Measurements from ENCODE around the gene ZC3H12C.

The ZC3H12C gene

DNA sequence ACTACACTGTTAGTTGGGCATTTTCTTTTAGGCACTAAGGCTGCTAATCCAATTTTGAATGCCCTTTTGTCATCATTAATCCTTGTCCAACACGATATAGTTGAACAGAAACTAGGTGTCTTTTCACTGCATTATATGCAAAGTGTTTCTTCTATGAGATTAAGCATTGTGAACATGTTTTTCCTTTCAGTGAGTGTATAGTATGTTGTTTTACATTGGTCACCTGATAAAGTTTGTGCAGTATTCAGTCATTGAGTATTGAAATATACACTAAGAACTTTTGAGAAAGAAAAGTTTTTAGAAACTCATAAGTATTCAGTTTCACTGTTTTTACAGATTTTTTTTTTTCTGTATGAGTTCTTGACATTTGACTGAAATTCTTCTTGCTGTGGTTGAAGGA, 59.0 kb downstream of the ZC3H12C start:
- DNase-seq (ENCODE audit: low read depth), result no peak

DNA sequence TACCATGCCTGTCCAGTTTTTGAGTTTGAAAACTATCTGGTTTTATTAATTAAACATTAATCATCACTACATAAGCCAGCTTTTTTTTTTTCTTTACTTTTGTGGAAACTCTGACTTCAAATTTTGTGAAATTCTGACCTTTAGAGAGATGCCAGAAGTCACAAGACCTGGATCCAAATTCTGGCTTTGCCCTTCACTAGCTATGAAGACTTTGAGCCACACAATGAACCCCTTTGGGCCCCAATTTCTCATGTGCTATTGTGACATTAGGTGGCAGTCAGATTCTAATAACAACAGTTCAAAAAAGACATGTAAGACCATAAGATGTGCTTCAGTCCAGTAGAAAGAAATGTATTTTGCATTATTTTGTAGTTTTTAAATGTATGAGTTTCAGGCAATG, 60.3 kb downstream of the ZC3H12C start:
- DNase-seq (ENCODE audit: low read depth), result no peak

DNA sequence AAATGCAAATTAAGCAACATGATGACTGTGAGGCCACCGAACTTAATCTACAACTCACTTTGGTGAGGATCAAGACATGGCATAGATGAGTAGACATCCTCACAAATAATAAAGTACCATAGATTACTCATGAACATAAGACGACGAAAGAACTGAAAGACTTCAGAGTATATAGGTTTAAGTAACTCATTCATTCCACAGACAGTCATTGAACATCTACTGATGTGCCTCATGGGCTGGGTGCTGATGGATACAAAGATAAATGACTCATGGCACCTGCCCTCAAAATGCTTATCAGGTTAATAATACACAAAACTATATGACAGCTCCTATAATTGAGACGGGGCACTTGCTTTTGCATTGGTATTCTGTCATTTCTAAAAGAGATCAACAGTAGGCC, 63.3 kb downstream of the ZC3H12C start:
- DNase-seq (ENCODE audit: low read depth), result no peak

DNA sequence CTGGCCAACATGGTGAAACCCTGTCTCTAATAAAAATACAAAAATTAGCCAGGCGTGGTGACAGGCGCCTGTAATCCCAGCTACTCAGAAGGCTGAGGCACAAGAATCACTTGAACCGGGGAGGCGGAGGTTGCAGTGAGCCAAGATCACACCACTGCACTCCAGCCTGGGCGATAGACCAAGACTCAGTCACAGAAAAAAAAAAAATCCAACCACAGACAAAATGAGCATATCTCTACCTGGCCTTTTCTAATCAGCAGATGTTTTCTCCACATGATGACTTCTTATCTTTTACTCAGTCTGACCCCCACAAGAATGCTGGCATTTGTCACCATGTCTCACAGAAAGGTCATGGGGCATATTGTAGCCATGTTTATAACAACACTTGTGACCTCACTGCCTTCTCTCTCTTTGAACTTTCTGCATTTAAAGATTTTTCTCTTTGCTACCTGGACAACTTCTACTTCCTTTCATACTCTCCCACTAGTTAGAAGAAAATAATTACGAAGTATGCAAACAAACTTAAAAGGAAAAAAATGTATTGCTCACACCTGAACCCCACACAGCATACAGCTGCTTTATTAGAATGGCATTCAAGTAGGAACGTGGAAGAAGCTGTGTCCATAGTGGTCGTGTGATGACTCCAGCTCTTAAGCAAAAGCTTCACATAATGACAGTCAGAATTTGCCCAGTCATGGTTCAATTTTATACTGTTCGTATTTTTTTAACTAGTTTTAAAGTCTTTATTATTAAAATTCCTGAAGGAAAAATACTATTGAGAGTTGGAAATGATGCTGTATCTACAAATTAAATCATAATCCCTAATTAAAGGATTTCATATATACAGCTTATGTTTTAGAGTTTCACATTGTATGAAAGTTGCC, 65.4 kb downstream of the ZC3H12C start:
- no peak for DNase-seq (ENCODE audit: low read depth)

DNA sequence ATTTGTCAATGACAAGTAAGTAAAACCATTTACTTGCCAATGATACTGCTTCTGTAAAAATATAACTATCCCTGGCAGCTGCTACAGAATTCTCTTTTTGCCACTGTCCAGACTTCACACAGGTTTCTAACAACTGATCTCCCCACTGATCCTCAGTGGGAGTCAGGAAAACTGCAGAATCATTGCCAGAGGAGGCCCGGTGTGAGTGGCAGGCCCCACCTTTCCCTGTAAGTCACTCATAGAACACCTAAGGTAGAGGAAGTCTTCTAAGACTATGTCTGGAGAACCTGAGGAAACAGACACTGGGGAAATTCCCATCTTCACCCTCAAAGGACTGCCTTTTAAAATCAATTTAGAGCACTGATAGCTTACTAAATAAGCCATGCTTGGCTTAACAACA, 66.3 kb downstream of the ZC3H12C start:
- DNase-seq (ENCODE audit: low read depth), result no peak

DNA sequence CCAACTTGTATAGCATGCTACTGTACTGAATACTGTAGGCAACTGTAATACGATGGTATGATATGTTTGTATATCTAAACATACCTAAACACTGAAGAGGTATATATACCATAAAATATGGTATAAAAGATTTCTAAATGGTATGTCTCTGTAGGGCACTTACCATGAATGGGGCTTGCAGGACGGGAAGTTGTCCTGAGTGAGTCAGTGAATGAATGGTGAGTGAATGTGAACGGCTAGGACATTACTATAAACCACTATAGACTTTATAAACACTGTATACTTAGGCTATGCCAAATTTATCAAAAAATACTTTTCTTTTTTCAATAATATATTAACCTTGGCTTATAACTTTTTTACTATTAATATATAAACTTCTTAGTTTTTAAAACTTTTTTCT, 66.8 kb downstream of the ZC3H12C start:
- no peak for DNase-seq (ENCODE audit: low read depth)

DNA sequence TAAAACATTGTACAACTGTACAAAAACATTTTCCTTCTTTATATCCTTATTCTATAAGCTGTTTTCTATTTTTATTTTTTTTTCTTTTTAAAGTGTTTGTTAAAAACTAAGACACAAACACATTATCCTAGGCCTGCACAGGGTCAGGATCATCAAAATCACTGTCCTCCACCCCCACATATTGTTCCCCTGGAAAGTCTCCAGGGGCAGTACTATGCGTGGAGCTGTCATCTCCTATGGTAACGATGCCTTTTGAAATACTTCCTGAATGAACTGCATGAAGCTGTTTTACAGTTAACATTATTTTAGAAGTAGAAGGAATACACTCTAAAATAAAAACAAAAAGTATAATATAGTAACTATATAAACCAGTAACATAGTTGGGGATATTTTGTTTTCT, 67.2 kb downstream of the ZC3H12C start:
- DNase-seq (ENCODE audit: low read depth), result no peak

DNA sequence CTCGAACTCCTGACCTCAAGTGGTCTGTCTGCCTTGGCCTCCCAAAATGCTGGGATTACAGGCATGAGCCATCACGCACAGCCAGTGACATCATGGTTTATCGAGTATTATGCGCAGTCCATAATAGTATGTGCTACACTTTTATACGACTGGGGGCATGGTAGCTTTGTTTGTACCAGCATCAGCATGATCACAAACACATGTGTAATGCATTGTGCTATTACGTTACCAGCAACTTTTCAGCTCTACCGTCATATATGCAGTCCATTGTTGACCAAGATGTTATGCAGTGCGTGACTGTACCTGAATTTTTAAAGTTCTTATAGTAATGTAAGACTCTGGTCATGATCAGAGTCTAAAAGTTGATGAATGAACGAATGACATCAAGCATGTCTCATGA, 67.9 kb downstream of the ZC3H12C start:
- DNase-seq (ENCODE audit: low read depth), result no peak

DNA sequence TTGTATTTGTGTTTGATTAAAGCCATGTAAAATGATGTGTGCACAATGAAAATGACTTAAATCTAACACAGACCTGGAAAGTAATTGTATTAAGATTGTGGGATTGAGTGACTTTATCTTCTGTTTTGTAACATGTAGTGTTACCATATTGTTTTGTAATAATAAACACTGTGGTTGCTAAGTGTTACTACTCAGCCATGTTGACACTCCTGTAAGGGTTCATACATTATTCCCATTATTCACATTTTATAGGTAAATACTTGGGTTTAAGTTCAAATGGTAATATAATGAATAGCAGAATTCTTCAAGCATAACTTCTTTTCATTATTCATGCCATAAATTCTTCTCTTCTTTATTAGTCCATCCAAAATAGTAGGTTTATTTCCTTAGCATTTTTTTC, 69.0 kb downstream of the ZC3H12C start:
- DNase-seq (ENCODE audit: low read depth), result no peak

DNA sequence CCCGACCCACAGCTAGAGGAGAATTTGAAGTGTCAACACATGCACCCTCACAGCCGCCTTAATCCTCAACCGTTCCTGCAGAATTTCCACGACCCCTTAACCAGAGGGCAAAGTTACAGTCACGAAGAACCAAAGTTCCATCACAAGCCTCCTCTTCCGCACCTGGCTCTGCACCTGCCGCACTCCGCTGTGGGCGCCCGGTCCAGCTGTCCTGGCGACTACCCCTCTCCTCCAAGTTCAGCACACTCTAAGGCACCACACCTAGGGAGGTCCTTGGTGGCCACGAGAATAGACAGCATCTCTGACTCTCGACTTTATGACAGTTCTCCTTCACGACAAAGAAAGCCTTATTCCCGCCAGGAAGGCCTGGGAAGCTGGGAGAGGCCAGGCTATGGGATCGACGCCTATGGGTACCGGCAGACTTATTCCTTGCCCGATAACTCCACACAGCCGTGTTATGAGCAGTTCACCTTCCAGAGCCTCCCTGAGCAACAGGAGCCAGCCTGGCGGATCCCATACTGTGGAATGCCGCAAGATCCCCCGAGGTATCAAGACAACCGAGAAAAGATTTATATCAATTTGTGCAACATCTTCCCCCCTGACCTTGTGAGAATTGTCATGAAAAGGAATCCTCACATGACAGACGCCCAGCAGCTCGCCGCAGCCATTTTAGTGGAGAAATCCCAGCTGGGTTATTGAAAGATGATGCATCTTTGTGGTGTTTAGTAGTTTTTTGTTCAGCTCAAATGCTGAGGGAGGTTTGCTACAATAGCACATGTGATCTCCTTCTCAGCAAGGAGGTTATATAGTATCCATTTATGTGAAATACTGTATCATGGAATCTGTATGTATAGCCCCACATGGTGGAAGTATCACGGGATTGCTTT, 72.1 kb downstream of the ZC3H12C start:
- no peak for DNase-seq (ENCODE audit: low read depth)

DNA sequence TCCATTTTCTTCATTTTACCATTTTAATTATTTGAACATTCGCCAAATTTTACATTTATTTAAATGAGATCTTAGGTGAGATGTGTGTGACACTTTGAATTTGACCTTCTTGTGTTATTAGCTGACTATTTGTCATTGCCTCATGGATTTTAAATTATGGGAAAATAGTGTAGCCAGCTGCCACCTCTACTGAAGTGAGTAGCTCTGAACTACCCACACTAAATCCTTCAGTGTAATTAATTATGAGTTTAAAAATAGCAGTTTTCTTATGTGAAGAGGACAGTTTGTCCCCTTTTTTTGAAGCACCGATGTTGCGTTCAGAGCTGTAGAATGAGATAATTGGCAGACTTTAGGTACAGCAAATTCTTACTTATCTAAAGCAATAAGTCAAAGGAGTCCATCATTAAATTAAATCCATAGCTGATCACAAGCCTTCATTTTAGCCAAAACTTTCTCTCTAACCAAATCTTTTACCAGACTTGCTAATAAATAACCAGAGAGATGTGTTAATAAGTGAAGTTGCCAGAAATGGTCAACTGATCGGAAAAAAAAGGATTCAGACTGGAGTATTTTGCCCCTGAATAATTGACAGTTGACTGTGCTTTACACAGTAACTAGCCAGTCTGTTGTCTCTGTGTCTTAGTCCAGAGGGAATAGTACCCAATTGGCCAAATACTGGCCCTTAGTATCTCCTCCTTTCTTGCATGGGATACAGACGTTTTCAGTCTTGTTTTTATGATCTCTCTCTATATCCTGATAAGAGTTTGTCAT, 75.0 kb downstream of the ZC3H12C start:
- DNase-seq (ENCODE audit: low read depth), result no peak

DNA sequence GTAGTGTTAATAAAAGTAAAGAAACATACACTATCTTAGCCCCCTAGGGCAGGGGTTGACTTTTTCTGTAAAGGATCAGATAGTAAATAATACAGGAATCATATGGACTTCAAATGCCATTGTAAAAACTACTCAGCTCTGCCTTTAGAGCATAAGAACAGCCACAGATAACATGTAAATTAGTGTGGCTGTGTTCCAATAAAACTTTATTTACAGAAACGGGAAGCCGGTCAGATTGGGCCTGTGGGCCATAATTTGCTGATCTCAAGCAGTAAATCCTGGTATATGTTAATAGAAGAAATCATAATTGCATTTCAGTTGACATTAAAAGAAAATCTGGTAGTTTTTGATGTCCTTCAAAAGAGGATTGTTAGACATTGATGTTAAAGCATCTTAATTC, 76.5 kb downstream of the ZC3H12C start:
- no peak for DNase-seq (ENCODE audit: low read depth)

DNA sequence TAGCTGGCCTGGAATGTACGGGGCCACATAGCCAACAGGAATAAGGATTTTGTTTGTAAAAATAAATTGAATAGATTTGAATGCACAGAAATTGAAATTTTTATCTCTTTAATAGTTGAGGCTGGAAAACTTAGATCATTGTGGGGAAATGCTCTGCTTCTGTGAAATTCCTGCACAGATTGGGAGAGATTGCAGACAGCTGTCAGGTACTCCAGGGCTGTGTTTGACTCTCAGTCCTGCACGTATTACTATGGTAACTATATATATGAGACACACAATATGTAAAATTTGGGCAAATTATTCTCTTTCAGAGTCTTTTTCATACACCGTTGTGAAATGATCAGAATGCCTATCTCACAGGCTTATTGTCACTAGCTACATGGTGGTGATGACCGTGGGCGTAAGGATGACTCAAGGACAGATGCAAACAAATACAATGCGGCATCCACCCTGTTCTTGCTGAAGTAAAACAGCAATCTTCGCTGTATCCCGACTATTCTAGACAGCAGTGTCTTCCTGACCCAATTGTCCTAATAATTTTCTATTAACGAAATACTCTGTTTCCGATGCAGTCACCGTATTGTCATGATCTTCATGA, 79.4 kb downstream of the ZC3H12C start:
- no peak for DNase-seq (ENCODE audit: low read depth)

DNA sequence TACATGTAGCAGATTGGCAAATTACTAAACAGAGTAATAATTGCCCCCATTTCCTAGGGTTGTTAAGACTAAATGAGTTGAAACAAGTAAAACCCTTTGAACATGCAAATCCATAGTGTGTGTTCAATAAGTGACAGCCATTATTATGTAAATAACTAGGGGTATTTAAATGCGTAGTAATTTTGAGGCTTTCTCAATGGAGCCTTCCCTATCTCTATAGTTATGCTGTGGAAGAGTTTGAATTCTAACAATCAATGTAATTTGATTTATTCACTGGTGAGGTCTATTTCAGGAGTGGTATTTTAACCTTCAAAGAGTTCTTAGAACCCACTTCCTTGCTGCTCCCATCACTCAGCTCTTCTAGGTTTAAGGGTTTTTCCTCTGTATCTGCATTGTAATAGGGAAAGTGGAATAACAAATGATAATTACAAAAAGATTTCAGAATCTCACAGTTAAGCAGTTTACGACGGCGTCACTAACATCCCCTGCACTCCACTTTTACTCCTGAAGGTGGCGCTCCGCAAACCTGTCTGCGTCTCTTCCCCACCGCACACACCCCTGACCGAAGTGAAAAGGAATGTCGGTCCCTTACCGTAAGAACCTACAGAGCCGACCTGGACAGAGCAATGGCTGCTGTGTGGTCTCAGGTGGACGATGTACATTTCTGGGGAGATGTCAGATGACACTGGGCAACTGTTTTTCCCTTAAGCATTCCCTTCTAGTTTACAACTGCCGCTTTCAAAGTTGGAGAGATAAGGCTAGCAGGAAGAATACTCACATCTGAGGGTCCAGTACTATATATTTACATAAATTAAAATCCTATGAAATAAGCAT, 80.8 kb downstream of the ZC3H12C start:
- peak; percentile 43 for DNase-seq (ENCODE audit: low read depth)

DNA sequence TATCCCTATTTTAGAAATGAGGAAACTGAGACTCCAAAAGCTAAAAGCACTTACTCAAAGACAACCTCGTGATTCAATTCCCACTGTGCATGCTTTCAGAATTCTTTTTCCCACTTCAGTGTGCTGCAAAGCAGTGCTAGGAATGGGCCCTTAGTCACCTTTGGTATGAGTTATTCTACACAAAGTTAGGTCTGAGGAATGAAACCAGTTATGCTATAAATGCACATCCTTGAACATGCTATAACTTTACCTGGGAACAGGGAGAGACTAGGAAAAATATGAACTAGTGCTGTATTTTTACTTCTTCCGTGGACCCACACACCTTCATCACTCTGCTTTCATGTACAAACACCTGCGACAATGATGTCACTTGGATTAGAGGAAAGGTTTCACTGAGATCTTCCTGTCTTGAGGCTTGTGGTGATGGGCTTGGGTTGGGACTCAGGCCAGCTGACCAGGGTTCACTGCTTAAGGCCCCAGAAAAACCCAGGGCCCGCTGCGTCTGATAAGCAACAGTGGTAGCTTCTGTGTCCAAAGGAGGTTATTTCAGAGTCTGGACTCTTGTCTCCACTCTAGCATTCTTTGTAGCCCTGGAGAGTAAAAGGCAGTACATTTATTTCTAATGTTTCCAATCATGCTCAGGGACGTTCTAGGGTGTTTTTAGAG, 81.6 kb downstream of the ZC3H12C start:
- no peak for DNase-seq (ENCODE audit: low read depth)

DNA sequence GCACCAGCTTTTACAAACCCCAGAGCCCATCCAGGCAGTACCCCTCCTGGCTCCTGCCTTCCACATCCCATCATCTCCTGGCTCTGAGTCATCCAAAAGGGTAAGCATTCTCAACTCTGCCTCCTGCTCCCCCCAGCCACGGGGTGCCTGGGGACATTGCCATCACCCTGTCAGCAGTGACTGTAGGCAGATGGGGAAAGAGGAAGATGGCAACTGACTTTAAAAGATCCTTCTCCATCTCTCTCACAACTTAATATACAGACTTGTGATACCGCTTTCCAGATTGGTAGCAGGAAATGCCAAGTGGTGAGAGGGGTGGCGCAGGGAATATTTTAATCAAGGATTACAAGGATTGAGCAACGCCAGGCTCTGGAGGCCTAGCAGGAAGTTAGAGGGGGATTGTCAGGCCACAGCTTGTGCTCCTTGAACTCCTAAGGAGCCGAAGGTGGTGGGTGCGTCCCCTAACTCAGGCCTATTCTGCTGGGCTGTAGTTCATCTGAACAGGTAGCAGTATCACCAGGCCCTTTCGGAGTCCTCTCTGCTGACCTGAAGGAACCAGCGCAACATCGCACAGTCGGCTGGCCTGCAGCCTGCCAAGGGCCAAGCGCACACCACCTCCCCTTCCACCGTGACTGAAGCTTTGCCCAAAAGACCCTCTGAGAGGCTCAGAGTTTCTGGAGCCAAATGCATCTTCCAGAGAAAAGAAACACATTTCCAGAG, 83.3 kb downstream of the ZC3H12C start:
- no peak for DNase-seq (ENCODE audit: low read depth)

DNA sequence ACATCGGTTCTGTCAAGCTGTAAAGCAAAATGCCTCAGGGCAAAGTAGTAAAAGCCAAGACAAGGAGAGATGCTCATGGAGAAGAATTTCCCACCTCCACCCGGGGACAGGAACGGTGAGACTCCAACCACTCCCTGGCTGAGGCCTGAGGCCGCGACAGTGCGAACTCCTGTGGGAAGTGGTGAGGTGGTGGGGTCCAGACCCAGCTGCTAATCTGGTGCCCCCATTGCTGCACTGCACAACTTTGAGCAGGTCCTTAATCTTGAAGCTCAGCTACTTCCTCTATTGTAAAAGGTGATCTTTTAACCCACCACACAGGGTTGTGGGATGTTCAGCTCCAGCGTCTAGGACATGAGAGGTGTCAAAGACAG, 83.9 kb downstream of the ZC3H12C start:
- DNase-seq (ENCODE audit: low read depth), result no peak

DNA sequence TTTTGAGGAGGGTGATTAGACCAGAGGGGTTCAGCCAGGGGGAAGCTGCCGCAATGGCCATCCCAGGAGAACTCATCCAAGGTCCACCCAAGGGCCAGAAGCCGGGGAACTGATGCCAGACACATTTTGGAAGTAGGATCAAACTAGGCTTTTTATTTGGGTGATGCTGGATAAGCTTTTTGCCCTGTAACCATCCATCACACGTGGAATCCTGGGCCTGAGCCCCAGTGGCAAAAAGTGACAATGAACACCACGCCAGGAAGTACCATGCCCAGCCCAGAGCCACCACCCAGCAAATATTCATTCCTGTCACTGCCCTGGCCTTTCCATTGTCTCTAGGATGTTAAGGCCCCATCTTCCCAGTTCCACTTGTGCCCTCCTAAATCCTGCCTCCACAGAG, 85.9 kb downstream of the ZC3H12C start:
- DNase-seq (ENCODE audit: low read depth), result no peak

DNA sequence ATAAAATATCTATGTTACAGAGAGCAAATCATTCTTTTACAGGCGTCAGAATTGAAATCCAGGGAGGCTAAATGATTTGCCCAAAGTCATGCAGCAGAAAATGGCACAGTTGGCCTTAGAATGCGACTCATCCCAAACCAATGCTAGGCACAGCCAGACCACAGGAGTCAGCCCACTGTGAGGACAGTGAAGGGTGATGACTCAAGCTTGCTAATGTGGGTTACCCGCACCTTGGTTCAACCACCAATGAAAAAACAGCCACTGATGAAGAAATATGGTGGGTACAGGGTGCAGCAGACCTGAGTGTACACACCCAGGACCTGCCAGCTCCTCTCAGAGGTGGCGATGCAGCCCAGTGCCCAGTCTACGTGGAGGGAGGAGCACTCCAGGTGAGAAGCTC, 89.7 kb downstream of the ZC3H12C start:
- no peak for DNase-seq (ENCODE audit: low read depth)

DNA sequence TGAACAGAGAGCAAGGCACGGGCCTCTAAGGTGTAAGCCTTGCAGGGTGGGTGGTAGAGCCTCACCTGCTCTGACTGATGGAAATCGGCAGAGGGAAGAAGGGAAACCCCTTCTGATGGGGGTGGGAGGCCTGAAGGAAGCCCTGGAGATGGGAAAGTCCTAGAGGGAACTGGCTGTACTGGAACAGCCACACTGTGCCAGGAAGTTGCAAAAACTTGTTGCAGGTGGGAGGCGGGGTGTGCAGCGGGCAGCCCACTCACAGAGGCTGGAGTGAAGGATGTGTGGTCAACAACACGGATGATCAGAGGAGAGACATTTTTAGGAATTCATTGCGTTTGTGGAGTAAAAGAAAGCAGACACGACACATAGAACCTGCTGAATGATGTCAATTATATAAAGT, 91.3 kb downstream of the ZC3H12C start:
- no peak for DNase-seq (ENCODE audit: low read depth)
